HG03439 (cell line): Measurements from ENCODE around the gene DCXR.

ENCODE experiments used
- ATAC-seq: cut with Tn5 transposase; IDR thresholded peaks from one replicate; pipeline ENCODE4 v1.9.1; 2021; ENCODE audit warnings: mild to moderate bottlenecking, moderate library complexity; ENCODE audit not compliant: unreplicated experiment

DCXR gene

DNA sequence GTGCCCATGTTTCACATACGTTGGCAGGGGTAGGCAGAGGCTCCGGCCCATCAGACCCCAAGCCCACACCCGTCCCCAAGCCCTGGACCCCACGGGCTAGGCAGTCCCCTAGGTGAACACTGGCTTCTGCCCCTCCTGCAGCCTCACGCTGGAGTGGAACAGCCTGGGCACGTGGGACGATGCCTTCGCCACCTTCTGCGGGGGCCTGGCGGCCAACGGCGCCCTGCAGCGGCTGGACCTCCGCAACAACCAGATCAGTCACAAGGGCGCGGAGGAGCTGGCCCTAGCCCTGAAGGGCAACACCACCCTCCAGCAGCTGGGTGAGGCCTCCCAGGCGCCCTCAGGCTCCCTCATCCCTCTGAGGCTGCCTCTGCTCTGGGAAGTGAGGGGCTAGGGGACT, 12.6 kb downstream of the DCXR start:
- ATAC-seq, result no peak

DNA sequence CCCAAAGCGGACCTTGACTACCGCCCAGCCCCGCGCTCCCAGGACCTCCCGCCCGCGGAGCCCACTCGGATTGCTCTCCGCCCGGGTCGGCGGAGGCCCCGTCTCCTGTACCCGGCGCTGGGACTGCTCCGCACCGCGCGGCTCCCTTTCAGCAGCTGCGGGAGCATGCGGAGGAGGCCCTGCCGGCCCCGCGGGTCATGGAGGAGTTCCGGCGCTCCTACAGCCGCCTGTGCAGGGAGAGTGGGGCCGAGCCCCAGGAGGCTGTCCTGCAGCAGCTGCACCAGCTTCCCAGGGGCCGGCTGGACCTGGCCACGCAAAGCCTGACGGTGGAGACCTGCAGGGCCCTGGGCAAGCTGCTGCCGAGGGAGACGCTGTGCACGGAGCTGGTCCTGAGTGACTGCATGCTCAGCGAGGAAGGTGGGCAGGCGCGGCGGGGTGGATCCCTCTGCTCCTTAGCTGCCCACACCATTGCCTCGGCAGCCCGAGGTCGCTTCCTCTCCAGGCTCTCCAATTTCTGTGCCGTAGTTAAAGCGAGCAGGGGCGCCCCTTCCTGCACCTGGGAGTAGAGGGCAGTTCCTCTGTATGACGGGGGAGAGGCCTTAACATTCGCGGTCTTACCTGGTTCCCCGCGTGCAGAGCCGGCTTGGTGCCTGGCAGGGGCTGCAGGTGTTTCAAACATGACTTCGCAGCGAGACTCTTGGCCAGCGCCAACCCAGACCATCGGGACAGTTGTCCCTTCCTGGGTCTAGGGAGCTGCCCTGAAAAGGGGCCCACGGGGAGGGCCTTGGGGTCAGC, 13.9 kb downstream of the DCXR start:
- peak; percentile 0 for ATAC-seq

DNA sequence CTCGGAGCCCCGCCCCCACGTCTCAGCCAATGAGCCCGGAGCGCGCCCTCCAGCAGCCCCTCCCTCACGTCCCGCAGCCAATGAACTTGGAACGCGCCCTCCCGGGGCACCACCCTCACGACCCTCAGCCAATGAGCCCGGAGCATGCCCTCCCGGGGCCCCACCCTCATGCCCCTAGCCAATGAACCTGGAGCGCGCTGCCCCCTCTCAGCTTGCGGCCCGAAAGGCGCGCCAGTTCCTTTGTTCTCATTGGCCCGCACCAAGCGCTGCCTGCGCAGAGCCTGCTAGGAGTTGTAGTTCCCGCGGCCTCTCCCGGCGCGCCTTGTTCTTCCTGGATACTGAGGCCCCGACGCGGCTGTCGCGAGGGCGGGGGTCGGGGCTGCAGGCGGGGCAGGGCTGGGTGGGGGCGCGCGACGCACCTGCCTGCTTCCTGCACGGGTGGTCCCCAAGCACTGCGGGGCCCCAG, 14.5 kb downstream of the DCXR start, which contains the start of gene LRRC45:
Gene LRRC45, plus strand, starts transcription at position 325 of the 466 bp plus-strand sequence. CDS start 339 bp downstream, outside the sequence.
- peak; percentile 83 for ATAC-seq

DNA sequence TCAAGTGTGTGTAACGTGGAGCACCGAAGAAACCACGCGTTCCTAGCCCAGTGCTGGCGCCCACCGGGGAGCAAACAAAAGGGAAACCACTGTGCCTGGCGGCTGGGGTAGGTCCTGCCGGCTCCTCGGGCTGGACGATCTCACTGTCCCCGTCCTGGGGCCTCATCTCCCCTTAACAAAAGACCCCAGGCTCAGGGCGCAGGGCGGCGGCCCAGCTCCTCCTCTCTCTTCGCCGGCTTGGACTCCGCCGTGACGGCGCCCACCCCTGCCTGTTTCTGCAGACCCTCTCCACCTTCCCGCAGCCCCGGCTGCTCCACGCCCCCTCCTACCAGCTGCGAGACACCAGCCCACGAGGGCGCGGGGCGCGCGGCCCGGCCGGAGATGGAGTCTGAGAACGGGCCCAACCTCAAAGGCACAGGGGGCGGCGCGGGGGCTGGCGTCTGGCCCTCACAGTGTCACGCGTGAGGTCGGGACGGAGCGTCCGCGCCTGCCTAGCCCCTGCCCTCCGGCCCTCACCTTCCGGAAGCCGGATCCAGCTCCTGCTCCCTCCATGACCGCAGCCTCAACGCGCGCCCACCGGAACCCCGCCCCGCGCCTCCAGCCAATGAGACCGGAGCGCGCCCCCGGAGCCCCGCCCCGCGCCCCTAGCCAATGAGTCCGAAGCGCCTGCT, 15.1 kb downstream of the DCXR start, which contains the start of gene CENPX:
Gene CENPX, minus strand, starts transcription at position 569 of the 671 bp plus-strand sequence. Its CDS starts 17 bp downstream, at position 552.
- ATAC-seq, result peak; percentile 10

DNA sequence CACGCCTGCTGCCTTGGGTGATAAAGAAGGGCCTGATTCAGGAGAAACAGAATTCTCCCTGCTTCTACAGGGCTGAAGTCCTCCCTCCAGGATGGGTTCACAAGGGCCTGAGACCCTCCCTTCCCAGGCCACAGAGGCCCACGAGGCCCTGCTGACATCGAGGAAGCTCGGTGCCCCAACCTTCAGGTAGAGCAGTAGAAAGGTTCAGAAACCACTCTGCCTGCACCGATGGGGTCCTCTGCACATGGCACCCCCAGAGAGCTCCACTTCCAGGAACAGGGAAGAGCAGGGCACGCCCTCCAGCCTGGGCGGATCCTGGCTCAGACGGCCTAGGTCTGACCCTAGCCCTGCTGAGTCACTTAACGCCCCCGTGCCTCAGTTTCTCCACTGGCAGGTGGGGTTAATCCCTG, 15.6 kb downstream of the DCXR start:
- no peak for ATAC-seq

DNA sequence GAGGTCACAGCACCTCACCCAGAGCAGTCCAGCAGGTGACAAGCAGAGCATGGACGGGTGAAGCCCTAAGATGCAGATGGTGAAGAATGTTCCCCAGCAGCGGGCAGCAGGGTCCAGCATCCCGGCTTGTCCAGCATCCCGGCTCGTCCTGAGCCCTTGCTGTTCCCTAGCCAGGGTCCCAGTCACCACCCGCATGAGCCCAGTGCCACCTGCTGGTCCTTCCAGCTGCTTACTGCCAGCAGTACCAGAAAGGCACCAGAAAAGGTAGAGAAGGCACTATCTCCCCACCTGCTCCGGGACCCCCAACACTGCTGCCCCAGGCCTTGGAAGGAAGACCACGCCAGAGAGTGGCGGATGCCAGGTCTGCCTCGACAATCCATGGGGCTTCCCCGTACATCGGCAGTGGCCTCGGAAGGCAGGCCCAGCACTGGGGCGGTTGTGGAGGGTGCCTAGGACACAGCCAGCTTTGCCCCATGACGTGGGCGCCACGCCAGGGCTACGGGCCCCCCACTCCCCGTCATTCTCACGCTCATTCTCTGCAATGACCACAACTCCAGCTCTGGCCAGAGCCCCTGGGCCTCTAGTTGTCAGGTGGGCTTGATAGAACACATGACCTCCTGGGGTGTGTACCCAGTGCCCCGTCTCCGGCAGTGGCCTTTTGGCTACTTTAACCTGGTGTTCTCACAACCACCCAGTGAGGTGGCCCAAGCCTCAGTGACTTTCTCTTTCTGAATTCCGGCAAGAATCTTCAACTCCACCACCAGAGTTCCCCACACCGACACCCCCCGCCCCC, 16.2 kb downstream of the DCXR start:
- ATAC-seq, result no peak

DNA sequence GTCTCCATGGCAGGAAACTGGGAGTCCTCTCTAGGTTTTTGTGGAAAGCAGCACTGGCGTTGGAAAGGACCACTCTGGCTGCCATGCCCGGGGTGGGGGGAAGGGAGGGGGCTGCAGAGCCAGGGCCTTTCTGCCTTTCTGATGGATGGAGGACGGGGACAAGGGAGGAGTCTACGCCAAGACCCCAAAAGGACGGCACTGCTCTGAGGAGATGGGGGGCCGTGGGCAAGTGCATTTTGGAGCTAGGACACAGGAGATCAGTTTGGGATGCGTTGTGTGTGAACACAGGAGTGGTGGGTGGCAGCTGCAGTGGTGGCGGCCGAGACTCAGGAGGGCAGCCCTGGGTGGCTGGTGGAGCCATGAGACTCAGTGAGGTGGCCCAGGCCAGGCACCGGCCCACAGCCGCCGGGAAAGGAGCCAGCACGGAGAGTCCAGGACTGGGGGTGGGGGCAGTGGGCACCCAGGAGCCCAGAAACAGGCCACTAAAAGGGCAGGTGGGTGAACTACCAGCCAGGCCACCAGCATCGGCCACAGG, 16.9 kb downstream of the DCXR start:
- no peak for ATAC-seq

DNA sequence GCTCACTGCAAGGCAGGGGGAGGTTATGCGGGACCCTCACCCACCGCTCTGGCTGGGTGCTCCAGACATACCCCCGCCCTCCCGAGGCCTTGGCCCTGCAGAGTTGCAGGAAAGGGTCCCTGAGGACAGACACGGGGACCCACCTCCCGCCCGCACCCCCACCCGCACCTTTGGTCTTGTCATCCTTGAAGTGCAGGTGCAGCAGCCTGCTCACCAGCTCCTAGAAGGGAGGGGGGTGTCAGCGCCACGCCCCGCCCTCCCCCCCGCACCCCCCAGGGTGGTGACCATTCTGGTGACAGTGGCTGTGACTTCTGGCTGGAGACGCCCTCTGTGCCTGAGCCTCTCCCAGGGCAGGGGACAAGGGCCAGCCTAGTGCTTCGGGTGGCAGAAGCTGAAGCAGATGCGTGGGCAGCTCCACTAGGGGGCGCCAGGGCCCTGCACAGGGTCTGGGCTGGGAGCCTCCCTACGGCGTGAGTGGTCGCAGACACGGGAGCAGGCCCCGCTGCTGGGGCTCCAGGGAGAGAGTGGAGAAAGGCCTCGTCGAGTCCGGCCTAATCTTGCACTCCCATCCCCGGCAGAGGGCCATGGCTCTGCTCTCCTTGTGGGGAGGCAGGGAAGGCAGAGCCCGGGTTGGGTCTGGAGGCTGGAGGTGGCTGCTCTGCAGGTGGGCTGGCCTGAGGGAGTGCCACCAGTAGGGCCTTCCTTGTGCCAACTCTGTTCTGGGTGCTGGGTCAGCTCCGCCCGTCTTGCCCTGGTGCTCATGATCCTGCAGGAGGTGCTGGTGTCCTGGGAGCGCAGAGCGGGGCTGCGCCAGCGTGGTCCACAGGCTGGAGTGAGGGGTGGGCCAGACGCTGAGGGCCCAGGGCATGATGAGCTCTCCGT, 17.6 kb downstream of the DCXR start:
- no peak for ATAC-seq

DNA sequence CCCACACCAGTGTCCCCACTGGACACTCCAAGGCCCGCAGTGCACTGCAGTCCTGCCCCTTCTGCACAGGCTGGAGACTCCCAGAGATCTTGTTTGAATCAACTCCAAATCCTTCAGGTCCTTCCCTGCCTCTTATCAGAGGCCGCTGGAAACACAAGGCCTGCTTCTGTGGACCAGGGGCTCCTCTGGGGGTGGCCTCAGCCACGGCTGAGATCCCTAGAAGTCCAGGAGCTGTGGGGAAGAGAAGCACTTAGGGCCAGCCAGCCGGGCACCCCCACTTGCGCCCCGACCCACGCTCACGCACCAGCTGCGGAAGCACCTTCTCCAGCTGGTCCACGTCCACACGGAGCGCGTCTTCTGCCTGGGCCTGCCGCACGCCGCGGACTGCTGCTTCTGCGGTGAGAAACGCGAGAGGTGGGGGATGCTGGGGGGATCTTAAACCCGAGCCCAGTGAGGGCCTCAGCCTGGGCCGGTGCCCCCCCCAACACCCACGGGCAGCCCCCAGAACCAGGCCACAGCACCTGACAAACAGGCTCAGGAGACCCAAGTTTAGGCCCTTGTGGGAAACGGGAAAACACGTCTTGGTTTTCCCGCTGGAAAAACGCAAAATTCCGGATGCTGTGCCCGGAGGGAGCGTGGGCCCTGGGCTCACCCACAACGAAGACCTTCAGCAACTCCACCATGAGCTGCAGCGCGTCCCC, 18.4 kb downstream of the DCXR start:
- ATAC-seq, result no peak

DNA sequence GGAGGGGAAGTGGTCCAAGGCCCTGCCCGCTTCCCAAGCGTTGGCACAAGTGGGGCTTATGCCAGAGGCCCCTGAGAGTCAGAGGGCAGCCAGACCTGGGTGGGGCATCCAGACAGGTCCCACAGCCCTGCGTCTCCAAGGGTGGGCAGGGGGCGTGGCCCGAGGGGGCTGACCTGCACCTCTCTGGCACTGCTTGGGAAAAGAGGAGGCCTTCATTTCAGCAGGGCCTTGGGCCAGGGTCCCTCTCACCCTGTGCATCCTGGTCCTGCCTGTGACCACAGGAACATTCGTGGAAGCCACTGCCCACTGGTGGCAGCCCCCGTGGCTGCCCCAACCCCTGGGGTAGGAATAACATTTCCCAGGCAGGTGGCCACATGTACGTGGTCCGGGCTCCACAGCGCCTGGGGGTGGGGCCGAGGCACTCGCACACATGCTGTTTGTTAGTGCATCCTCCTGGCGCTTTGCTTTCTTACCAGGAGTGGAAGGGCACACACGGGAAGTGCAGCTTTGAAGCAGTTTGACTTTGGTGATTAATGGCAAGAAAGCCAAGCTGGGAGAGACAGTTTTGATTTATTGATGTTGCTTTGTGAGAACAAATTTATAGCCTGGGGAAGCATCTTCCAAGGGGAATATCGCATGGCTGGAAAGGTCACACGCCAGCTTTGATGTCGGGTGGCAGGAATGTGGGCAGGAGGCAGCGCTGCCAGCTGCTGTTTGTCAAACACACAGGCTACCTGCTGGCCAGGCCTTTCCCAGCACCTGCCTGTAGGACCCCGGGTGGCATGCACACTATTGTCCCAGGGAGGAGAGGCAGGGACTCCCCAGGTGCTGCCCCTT, 19.1 kb downstream of the DCXR start:
- ATAC-seq, result no peak

DNA sequence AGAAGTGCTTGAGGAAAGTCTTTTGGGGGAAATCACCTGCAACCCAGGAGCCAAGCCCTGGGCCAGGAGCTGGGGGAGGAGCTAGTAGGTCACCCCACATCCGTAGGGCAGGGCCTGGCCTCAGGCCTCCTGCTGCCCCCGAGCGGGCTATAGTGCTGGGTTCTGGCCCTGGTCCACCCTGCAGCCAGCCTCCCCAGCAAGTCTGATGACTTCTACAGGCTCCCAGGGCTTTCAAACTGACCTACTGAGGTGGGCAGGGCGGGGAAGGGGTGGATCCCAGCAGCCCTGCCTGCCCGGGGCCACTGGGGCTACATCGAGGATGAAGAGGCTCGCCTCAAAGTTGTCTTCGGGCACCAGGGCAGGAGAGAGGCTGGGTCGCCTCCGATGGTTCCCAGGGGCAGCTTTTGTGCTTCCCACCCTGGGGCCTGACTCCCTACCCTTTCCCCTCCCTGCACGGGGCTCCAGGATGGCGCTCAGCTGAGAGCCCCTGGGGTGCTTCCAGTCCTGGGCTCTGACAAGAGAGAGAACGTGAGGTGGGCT, 19.8 kb downstream of the DCXR start:
- ATAC-seq, result no peak

DNA sequence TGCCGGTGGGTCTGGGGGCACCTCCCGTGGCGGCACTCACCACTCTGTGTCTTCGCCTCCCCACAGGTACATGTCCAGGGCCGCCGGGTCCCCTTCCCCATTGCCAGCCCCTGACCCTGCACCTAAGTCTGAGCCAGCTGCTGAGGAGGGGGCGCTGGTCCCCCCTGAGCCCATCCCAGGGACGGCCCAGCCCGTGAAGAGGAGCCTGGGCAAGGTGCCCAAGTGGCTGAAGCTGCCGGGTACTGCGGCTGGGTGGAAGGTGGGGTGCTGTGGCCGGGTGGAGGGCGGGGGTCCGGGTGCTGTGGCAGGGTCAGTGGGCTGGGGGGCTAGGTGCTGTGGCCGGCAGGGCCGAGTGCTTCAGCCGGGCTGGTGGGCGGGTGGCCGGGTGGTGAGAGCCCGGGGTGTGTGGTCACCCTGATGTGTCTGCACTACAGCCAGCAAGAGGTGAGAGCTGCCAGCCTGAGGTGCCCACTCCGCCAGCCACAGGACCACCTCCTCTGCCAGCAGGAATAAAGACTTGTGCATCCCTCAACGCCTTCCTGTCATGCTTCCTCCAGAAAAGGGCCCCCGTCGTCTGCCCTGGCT, 20.5 kb downstream of the DCXR start:
- ATAC-seq, result no peak

DNA sequence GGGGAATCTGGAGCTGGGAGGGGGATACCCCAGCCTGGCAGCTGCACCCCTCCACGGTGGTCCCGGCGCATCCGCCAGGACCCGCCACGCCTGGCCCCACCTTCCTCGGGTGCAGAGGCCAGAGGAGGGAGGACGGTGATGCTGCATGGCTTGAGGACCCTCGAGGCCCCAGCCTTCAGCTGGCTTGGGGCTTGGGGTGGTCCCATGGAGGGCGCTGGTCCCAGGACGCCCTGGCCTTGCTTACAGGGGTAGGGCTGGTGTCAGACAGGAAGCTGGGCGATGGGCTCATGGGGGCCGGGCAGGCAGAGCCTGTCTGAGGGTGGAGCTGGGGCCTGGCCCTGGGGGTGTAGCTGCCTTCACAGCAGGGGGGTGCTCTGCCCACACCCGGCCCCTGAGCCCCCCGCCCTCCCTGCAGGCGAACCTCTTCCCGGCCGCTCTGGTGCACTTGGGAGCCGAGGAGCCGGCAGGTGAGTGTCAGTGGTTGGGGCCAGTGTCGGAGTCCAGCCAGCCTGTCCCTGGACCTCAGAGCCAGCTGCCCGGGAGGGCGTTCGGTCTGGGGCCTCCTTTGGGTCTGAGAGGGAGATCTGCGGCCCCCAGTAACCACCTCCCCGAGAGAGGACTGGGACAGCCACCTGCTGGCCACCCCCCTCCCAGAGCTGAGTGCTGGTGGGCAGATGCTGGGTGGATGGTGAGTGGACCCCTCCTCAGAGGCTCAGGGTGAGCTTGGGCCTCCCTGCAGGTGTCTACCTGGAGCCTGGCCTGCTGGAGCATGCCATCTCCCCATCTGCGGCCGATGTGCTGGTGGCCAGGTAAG, 21.2 kb downstream of the DCXR start:
- no peak for ATAC-seq

DNA sequence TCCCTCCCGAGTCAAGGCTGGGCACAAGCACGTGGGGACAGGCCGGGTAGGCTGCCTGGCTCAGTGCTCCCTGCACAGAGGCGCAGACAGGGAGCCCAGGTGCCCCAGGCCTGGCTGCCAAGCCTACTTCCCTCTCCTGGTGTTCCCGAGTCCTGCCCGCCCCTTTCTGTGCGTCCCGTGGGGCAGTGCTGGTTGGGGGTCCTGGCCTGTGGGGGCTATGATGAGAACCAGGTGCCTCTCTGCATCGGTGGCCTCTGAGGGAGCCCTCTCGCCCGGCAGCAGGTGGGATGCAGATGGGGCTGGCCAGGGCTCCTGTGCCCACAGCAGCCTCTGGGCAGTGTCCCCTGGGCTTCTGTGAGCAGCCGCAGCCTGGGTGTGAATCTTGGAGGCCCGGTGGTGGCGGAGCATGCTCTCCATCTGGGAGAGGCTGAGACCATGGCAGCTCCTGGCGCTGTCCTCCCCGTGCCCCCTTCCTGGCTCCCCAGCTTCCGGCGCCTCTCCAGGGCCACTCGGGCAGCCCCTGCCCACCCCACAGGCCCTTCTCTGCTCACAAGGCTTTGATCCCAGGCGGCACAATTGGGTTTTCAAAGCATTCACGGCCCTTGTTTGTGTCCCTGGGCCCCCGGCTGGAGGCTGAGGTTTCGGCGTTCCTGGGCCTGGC, 22.1 kb downstream of the DCXR start:
- no peak for ATAC-seq

DNA sequence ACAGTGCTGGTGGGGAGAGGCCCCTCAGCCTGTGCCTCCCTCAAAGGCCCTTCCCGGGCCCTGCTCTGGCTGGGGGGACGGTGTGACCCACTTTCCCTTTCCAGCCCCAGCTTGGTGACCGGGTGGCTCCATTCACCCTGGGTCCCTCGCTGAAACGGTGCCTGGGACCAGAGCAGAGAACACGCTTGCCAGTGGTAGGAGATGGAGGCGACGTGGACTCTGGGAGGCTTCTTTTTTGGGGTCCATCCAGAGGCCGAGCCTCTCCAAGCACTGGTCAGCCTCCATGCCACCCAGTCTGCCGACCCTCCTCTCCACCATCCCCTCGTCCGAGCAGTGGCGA, 22.6 kb downstream of the DCXR start:
- ATAC-seq, result no peak

DNA sequence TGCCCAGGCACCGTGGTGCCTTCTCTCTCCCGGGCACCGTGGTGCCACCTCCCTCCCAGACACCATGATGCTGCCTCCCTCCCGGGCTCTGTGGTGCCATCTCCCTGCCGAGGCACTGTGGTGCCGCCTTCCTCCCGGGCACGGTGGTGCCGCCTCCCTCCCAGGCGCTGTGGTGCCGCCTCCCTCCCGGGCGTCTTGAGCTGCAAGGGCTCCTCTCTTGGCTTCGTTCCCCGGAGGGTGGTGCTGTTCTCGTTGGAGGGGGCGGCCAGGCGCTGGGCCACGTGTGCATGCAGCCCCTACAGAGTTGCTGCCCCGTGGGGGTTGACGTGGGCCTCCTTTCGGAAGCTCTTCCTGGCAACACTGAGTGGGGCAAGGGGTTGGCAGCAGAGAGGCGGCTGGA, 23.1 kb downstream of the DCXR start:
- no peak for ATAC-seq
